Adipose tissue (tissue), 3 donors: ENCODE results near the gene TARBP2. TPM values are rescaled to one million over a fixed set of nuclear protein-coding genes. Genes with fewer than 3 reads are reported as not detected.

Experiments used
- H3K27ac ChIP-seq: one replicate; pipeline ENCODE4 v1.5.1; 2013; ENCODE audit warnings: low read depth, low read length
- WGBS, 3 donors: extraction: QIAGEN DNeasy Blood & Tissue Kit; methylation state at CpG; one replicate each; pipeline ENCODE4 v1.1.7; 2013; 5-methylcytosine and 5-hydroxymethylcytosine counted together
- polyA plus RNA-seq, 3 donors: library from polyadenylated mRNA; stranded (reverse); fragments of 200-250 nt; gene quantifications; one replicate each; pipeline ENCODE4 v1.2.3, GENCODE V29; 2013
- donor health status: healthy with polysubstance abuse.
- donor health status: Bipolar disorder and iron deficiency.
- donor health status: healthy.

The TARBP2 gene
- polyA plus RNA-seq, 3 donors = 19.0 to 28.0 (median 19.7) TPM

DNA sequence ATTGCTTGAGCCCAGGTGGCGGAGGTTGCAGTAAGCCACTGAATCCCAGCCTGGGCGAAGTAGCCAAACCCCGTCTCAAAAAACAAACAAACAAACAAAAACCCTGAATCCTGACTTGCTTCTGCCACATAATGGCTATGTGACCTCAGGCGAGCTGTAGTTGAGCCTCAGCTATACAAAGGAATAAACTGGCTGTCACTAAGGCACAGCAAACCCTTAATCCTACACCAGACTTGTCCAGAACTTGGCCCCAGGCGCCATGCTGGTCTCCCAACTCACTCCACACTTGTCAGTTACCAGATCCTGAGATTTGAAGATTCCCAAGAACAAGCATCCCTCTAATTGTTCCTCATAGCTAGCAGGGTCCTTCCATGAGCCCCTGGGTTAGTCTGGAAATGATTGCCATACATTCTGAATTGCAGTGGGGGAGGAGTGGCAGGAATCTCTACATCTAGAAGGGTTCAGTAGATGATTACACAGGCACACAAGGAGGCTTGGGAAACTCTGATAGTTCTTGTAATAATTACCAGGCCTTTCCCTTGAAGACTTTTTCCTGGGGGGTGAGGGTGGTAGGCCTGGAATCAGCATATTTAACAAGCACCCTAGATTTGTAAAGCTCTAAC lies 11.7 kb upstream of the TARBP2 start:
- WGBS, 3 donors = 94 to 97% (median 96%) methylated on average over 5 of the region's 5 CpGs
- no peak overlapping the region for H3K27ac ChIP-seq

DNA sequence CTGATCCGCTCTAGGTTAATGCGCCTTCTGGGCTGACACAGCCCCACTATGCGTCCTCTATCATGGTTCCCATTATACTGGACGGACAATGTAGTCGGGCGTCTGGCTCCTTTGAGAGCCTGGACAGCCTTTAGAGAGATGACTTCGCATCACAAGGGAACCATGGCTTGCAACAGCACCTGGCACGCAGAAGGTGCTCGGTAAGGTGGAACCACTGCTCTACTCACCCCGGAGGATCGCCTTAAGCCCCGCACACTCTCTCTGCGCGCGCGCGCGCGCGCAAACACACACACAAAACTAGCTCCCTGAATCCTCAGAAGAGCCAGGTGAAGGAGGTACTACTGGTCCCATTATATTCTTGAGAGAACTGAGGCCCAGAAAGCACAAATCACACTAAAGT lies 8.9 kb upstream of the TARBP2 start:
- WGBS, 3 donors = 43 to 65% (median 54%) methylated on average over 20 of the region's 20 CpGs
- H3K27ac ChIP-seq = peak overlapping the region; percentile 21

DNA sequence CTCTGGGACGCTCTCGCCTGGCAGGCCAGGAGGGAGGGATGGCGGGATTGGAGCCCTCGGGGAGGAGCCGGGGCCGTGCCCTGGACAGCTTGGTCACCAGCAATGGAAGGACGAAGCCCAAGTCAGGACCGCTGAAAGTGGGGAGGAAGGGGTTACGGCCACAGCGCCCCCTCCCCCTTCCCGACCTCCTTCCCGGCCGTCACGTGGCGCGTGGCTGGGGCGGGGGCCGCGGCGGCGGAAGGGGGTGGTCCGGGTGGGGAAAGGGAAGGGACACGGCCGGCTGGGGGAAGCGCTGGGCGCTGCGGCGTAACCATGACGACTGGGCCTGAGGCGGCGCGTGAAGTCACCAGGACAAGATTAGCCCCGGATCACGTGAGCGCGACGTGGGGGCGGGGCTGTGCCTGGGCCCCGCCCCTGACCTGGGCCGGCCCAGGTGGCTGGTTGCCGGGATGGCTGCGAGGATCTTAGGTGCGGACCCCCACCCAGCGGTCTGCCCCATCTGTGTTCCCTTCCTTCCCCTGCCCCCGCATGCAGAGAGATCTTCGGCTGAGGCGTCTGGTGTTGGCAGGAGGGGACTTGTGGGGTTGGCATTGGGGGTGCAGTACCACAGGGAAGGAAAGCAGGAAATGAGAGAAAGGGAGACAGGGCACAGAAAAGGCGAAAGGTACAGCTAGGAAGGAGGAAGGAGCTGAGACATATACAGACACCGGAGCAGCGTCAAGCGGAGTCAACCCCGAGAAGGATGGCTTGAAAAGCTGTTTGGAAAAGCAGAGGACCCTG lies 8.1 kb upstream of the TARBP2 start:
- 0 to 3% (median 1%) methylated on average over 39 to 52 of the region's 52 CpGs for WGBS, 3 donors
- H3K27ac ChIP-seq = peak overlapping the region; percentile 21

DNA sequence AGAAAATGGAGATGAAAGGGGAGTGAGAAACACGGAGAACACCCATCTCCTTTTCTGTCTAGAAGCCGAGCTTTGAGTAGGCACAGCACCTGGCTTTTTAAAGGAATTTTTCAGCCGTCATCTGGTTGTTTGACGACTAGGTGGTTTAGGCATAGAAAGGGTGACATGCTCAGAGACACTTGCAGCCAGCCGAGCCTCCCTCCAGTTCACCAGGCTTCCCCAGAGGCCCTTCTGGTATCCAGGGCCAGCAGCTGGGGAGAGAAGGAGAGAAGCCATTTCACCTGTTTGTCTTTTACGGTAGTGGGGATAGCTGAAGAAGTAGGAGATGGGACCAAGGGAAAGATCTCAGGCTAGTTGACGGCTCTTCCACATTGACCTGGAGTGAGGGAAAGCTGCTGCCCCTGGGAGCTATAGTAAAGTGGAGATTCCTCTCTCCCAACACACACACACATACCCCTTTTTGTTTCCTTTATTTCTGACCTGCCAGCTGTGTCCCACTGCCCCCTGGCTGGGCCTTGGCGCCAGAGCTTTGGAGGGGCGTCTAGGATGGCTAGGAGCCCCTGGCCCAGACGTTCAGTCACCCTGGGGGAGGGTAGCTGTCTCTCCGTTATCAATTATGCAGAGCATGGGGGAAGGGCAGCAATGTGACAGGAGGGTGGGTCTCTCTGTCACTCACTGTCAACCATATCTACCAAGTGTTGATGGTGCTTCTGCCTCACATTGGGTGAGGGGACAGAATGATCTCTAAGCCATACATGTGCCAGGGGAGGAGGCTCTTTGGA lies 7.3 kb upstream of the TARBP2 start:
- H3K27ac ChIP-seq = peak overlapping the region; percentile 3
- 22 to 48% (median 36%) methylated on average over 11 of the region's 11 CpGs for WGBS, 3 donors

DNA sequence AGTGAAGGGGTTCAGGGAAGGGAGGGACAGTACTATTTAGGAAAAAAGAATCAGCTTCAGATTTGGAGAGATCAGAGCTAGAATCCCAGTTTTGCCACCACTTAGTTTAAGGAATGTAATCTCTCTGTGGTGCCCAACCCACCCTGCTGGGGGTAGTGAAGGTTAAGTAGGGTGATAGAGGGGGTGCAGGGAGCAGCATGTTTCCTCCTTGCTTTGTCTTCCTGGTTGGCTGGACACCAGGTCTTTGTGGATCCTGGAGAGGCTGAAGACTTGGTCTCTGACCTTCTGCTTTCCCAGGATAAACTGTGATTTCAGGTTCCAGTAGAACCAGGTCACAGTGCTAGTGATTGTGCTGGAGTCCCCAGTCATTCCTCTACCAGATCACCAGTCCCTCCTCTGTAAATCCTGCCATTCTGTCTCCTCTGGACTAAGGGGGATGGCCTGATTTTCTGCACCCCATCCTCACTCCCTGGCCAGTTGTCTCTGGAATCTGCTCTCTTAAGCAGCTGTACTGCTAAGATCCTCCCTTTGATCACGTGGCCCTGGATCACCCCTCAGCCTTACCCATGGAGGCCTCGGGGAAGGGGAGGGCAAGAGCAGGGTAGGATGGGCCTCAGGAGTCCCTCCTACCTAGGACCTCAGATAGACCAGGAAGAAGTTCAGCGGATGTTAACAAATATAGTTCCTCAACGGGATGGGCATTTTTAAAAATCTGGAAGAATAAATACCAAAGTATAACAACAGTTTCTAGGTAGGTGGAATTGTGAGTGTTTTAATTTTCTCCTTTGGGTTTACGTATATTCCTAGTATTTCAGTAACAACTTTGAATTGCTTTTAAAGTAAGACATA lies 5.0 kb upstream of the TARBP2 start:
- no peak overlapping the region for H3K27ac ChIP-seq
- 39 to 43% (median 41%) methylated on average over 5 of the region's 5 CpGs for WGBS, 3 donors

DNA sequence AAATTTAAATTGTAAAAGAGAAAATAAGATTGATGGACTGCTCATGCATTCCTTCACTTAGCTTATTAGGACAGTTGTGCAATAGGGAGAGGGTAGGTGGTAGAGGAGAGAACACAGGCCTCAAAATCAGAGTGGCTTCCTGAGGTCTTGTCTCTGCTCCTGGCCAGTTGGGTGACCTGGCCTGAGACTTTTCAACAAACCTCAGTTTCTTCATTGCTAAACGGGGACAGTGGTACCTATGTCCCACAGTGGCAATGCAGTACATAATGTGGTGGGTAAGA lies 4.4 kb upstream of the TARBP2 start:
- 67 to 89% (median 76%) methylated on average over 1 of the region's 1 CpG for WGBS, 3 donors
- no peak overlapping the region for H3K27ac ChIP-seq

DNA sequence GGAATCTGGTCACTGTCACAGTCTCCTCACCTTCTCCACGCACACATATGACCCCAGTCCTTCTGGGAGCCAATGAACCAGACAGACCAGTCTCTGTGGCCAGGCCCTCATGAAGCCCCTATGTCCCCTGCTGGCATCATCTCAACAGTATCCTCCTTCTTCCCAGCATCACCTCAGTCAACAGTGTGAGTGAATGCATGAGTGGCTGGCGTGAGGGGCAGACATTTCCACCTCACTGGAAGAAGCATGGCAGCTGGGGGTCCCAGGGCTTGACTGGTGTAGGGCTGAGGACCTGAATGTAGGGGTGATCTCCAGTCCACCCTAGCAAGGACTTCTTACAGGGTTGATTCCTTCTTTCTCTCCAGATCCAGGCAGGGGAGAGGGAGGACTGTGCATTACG lies 3.6 kb upstream of the TARBP2 start:
- WGBS, 3 donors = 92 to 93% (median 93%) methylated on average over 3 of the region's 3 CpGs

DNA sequence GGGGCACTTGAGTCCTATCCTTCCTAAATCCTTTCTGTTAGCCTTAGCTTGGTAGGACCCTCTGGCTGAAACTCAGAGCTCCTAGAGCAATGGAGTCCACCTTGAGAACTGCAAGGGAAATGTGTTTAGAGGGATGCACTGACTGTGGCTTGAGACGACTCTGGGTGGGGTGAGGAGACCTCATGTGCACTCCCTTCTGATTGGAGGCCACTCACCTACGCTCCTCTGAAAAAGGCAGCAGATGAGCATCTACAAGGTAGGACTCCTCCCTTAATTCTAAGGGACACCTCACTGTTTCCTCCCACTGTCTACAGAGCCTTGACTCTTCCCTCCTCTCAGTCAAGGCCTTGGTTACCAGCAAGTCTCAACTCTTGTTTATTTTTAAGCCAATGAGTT lies 2.9 kb upstream of the TARBP2 start:
- 75 to 82% (median 77%) methylated on average over 2 of the region's 2 CpGs for WGBS, 3 donors
- no peak overlapping the region for H3K27ac ChIP-seq

More for the DNA sequence above, 3.6 kb upstream of the TARBP2 start:
- no peak overlapping the region for H3K27ac ChIP-seq

DNA sequence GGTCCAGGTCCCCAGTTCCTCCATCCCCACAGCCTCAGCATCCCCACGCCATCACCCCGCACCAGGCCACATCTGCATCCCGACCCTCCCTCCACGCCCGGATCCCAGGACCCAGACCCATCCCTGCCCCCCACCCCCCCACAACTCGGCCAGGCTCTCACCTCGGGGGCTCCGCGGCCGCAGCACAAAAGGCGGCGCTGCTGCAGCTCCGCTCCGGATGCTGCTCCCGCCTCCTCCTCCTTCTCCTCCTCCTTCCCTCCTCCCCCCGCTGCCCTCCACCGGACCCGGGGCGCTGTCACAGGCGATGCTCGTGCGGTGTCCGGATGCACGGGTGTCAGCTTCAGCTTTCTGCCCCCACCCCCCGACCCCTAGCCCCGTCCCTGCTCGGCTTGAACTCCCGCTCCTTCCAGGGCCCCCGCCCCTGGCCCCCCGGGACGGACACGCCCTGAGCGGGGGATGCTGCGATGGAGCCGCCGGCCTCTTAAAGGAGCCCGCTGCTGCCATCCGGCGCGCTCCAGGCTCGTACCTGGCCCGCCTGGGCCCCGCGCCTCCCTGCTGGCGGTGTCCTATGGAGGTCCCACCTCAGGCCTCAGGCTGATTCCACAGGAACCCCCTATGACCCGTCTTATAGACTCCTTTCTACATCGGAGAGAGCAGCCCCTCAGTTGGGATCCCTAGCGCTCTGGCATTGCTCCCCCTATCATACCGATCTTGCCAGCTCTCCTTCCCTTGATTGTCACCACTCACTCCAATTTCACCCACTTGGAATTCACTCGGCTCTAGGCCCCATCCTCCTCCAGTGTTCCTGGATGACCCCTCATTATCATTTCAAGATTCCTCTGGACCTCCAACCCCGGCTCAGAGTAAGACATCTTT lies 1.6 kb upstream of the TARBP2 start, which contains the start of gene MAP3K12:
Gene MAP3K12, minus strand, starts transcription at position 193 of the 876 bp plus-strand sequence. CDS start 12,067 bp downstream, outside the sequence.
- H3K27ac ChIP-seq = peak within 1 kb of the TSS; percentile 90
- 1 to 2% (median 1%) methylated on average over 38 to 51 of the region's 51 CpGs for WGBS, 3 donors

DNA sequence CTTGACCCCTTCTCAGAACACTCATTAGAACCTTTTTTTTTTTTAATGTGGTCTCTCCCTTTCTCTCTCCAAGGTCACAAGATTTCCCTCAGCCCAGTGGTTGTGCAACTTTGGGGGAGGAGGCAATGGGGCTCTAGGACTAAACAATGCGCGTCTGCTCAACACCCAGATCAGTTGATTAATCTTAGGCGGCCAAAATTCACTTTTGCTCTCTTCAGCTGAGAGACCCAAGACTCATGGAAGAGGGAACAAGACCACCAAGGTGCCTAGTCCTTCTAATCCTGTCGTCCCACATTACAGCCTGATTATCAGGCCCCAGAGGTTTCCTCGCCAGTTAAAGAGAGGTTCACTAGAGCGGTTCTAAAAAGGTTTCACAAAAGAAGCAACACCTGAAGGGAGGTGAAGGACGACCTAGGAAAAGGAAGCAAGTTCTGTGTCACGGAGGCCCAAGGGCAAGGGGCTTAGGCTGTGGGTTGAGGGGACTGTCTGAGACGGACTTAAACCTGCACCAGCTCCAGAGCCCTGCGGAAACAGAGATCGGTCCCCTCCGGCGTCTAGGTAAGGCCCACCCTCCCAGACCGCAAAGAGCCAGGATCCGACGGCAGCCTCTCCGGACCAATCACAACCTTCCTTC lies 824 bp upstream of the TARBP2 start:
- H3K27ac ChIP-seq = peak overlapping the region; percentile 90
- 0 to 1% (median 1%) methylated on average over 17 of the region's 17 CpGs for WGBS, 3 donors

DNA sequence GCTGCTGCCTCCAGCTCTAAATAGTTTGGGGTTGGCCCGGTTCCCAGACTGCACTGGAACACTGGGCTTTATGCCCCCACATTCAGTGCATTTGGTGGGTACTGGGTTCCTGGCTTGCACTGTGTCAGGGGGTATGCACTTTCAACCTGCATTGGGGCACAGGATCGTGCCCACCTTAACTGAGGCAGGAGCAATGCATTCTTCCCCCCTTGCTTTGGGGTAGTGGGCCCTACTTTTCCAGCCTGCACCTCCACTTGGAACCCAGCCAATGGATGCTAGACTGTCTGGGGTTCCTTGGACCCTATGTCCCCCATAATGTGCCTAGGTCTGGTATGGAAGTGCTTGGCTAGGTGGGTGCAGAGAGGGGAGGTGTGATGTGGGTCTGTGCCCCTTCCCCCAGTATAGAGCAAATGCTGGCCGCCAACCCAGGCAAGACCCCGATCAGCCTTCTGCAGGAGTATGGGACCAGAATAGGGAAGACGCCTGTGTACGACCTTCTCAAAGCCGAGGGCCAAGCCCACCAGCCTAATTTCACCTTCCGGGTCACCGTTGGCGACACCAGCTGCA lies 615 bp downstream of the TARBP2 start:
- WGBS, 3 donors = 55 to 61% (median 60%) methylated on average over 10 of the region's 10 CpGs

DNA sequence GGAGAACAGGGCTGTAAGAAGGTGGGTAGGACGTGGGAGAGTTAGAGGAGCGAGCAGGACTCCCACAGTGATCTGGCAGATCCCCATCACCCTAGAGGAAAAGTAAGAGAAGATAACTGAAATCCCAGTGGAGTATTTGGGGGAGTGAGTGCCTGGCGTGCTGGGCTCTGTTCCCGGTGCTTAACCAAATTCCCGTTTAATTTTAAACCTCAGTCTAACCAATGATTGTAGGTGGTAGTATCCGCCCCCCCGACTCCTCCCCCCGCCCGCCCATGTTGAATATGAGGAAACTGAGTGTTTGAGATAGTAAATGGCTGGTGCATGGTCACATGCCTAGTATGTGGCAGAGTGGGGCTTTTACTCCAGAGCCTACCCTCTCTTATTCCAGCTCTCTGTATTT lies 1.2 kb downstream of the TARBP2 start:
- H3K27ac ChIP-seq = no peak overlapping the region
- WGBS, 3 donors = 50 to 60% (median 59%) methylated on average over 9 of the region's 9 CpGs

More for the DNA sequence above, 615 bp downstream of the TARBP2 start:
- no peak overlapping the region for H3K27ac ChIP-seq

DNA sequence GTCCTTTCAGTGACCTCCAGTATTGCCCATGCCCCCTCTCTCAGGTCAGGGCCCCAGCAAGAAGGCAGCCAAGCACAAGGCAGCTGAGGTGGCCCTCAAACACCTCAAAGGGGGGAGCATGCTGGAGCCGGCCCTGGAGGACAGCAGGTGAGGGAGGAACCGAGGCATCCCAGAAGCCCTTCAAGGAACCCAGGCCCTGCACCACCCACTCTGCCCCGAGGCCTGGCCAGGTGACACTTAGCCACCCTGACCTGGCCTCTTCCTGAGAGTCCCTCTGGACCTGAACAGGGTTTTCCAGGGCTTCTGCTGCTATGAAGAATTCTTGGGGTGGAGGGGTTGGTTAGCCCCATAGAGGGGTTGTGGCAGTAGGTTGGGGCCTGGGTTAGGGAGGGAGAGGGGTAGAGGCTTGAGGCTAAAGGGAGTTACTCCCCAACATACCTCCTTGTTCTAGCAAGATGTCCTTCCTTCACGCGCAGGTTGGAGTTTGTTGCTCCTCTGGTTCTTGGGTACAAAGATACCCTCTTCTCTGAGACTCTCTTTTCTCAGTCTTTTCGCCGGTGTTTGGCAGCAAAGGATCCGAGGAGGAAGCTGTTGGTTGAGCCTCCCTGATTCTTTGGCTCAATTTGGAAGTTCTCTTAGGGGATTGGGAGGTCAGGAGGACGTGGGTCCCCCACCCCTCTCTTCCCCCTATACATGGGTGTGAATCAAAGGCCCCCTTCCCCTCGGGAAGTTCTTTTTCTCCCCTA lies 2.1 kb downstream of the TARBP2 start:
- WGBS, 3 donors = 70 to 80% (median 79%) methylated on average over 10 of the region's 10 CpGs
- peak overlapping the region; percentile 1 for H3K27ac ChIP-seq

DNA sequence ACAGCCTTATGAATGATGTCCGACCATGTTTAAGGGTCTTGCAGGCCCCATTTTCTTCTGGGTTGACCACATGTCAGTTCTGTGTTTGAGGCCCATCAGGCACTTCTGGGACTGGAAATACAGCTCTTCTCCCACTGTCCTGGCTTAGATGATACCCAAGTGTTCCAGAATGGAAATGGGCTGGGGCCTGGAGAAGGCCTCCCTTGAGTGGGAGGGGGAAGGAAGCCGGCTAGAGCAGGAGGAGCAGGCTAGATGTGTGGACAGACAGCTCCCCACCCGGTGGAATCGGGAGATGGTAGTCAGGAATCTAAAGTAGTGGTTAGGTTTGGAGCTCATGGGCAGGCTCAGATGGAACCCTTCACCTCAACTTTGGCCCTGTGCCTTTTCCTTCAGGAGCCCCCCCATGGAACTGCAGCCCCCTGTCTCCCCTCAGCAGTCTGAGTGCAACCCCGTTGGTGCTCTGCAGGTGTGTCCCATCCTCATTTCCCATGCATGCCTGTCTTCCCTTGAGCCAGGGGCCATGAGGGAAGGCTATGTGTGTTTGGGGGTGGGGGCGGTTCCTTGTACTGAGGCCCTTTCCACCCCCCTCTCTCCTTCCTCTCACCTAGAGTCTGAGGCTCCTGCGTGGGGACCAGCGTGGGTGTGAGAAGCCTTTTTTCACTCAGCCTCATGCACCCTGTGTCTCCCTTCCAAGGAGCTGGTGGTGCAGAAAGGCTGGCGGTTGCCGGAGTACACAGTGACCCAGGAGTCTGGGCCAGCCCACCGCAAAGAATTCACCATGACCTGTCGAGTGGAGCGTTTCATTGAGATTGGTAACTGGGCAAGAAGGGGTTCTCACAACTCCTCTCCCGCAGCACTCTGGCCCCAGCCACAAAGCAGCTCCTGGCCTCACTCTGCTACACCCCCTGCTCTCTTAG lies 3.2 kb downstream of the TARBP2 start:
- 79 to 83% (median 81%) methylated on average over 14 of the region's 14 CpGs for WGBS, 3 donors
- H3K27ac ChIP-seq = no peak overlapping the region

DNA sequence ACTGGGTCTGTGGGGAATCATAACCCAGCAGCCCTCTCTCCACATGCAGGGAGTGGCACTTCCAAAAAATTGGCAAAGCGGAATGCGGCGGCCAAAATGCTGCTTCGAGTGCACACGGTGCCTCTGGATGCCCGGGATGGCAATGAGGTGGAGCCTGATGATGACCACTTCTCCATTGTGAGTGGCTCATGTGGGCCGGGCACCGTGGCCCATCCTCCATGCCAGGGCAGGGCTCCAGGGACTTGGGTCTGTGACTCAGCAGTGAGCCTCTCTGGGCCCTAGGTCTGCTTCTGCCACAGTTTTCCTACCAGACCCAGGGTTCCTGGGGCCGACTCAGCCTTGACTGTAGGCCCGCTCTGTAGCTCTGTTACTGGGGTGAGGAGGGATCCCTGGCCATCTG lies 4.0 kb downstream of the TARBP2 start:
- H3K27ac ChIP-seq = no peak overlapping the region
- WGBS, 3 donors = 80 to 91% (median 81%) methylated on average over 10 of the region's 10 CpGs
